GM18909 (cell line): ENCODE data around the gene ATRNL1.
A peak's percentile ranks its signal among the peaks of the same experiment; 100 is the strongest.
"Not testable (repeated sequence)": the region's sequence is repeated elsewhere in the genome, so short reads cannot be mapped to it uniquely, and the experiment has no call there.

ENCODE experiments used
- ATAC-seq: cut with Tn5 transposase; IDR thresholded peaks from one replicate; pipeline ENCODE4 v1.9.1; 2021; ENCODE audit warnings: mild to moderate bottlenecking; ENCODE audit not compliant: unreplicated experiment, poor library complexity

ATRNL1 gene

GRCh38 chr10:115082506-115082905, 10.7 kb upstream of the ATRNL1 start:
- ATAC-seq: no peak

- ATAC-seq: no peak
Observed at GRCh38 chr10:115084277-115084850, 8.8 kb upstream of the ATRNL1 start.

- ATAC-seq: no peak
Observed at GRCh38 chr10:115091161-115091560, 2.0 kb upstream of the ATRNL1 start.

GRCh38 chr10:115092258-115092554, 959 bp upstream of the ATRNL1 start:
- ATAC-seq: no peak

GRCh38 chr10:115092555-115093285, 445 bp upstream of the ATRNL1 start:
- peak; percentile 81 for ATAC-seq

GRCh38 chr10:115093776-115094408, 727 bp downstream of the ATRNL1 start:
- ATAC-seq: peak; percentile 49

- ATAC-seq: no peak
Observed at GRCh38 chr10:115094416-115095140, 1.4 kb downstream of the ATRNL1 start.

- no peak for ATAC-seq
Observed at GRCh38 chr10:115095758-115096157, 2.6 kb downstream of the ATRNL1 start.

- ATAC-seq: no peak
Observed at GRCh38 chr10:115103700-115104099, 10.5 kb downstream of the ATRNL1 start.

- ATAC-seq: not testable (repeated sequence)
Observed at GRCh38 chr10:115105411-115105810, 12.2 kb downstream of the ATRNL1 start.

GRCh38 chr10:115107830-115108229, 14.7 kb downstream of the ATRNL1 start:
- ATAC-seq: no peak

- ATAC-seq: no peak
Observed at GRCh38 chr10:115117301-115117700, 24.1 kb downstream of the ATRNL1 start.

GRCh38 chr10:115118346-115118745, 25.2 kb downstream of the ATRNL1 start:
- ATAC-seq: no peak

- no peak for ATAC-seq
Observed at GRCh38 chr10:115125505-115125904, 32.3 kb downstream of the ATRNL1 start.

- ATAC-seq: no peak
Observed at GRCh38 chr10:115129752-115130151, 36.6 kb downstream of the ATRNL1 start.

GRCh38 chr10:115136616-115137015, 43.5 kb downstream of the ATRNL1 start:
- ATAC-seq: no peak

GRCh38 chr10:115141254-115141653, 48.1 kb downstream of the ATRNL1 start:
- no peak for ATAC-seq

- ATAC-seq: no peak
Observed at GRCh38 chr10:115157357-115157756, 64.2 kb downstream of the ATRNL1 start.

GRCh38 chr10:115163129-115163528, 70.0 kb downstream of the ATRNL1 start:
- no peak for ATAC-seq

- ATAC-seq: no peak
Observed at GRCh38 chr10:115164220-115164619, 71.1 kb downstream of the ATRNL1 start.

- ATAC-seq: no peak
Observed at GRCh38 chr10:115167751-115168150, 74.6 kb downstream of the ATRNL1 start.
